Neural cell (in vitro differentiated cells): Measurements from ENCODE around the gene RIMS1.

Experiments
- EP300 ChIP-seq: fragments of 450-650 bp; conservative IDR thresholded peaks from 2 replicates; pipeline ENCODE4 v1.6.1; 2014; ENCODE audit warnings: antibody characterized with exemption, mild to moderate bottlenecking, moderate library complexity; ENCODE audit not compliant: poor library complexity, severe bottlenecking
- EZH2 ChIP-seq: fragments of 200-600, 300-800 bp; shearing (Covaris generic), sonication (generic); IDR thresholded peaks from 2 replicates; pipeline ENCODE4 v1.6.1; 2014; ENCODE audit warnings: antibody characterized with exemption, low read length, borderline replicate concordance, mild to moderate bottlenecking; ENCODE audit not compliant: insufficient read depth, poor library complexity, severe bottlenecking
- MXI1 ChIP-seq: fragments of 450-650 bp; conservative IDR thresholded peaks from 2 replicates; pipeline ENCODE4 v1.6.1; 2014; ENCODE audit warnings: antibody characterized with exemption, mild to moderate bottlenecking; ENCODE audit not compliant: poor library complexity, severe bottlenecking
- POLR2AphosphoS5 ChIP-seq: IDR thresholded peaks from 2 replicates; pipeline ENCODE4 v1.6.1; 2012
- RAD21 ChIP-seq: fragments of 450-650 bp; conservative IDR thresholded peaks from 2 replicates; pipeline ENCODE4 v1.6.1; 2014; ENCODE audit warnings: antibody characterized with exemption, mild to moderate bottlenecking, moderate library complexity
- SMC3 ChIP-seq: fragments of 450-650 bp; conservative IDR thresholded peaks from 2 replicates; pipeline ENCODE4 v1.6.1; 2014; ENCODE audit warnings: antibody characterized with exemption, mild to moderate bottlenecking, moderate library complexity; ENCODE audit not compliant: poor library complexity
- TAF1 ChIP-seq: IDR thresholded peaks from 2 replicates; pipeline ENCODE4 v1.6.1; 2012; ENCODE audit warnings: low read depth
- TF ChIP-seq, protein P1 (sequence below): fragments of 450-650 bp; IDR thresholded peaks from 2 replicates; pipeline ENCODE4 v1.5.1; 2014; ENCODE audit warnings: antibody characterized with exemption, mild to moderate bottlenecking, moderate library complexity; ENCODE audit not compliant: poor library complexity, severe bottlenecking
- TF ChIP-seq, protein P2 (sequence below): IDR thresholded peaks from 2 replicates; pipeline ENCODE4 v1.6.1; 2012; ENCODE audit warnings: borderline replicate concordance

DNA sequence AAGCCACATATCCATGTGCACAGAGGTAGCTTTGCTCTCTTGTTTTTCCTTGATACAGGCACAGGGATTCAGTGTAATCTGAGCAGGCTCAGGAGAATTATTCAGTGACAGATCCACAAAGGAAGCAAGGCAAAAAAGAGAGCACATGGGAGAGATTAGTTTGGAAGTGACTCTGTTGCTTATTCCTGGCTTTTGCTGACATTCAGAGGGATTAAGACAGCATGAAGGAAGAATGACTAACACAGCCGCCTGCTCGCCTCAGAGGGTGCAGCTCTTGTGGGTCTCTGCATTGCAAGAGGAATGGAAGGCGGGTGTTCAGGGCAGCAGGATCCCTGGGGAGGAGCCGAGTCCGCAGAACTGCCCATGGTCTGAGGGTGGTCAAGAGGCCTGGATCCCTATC is 532.1 kb downstream of the RIMS1 start:
- TF ChIP-seq, protein P1, sequence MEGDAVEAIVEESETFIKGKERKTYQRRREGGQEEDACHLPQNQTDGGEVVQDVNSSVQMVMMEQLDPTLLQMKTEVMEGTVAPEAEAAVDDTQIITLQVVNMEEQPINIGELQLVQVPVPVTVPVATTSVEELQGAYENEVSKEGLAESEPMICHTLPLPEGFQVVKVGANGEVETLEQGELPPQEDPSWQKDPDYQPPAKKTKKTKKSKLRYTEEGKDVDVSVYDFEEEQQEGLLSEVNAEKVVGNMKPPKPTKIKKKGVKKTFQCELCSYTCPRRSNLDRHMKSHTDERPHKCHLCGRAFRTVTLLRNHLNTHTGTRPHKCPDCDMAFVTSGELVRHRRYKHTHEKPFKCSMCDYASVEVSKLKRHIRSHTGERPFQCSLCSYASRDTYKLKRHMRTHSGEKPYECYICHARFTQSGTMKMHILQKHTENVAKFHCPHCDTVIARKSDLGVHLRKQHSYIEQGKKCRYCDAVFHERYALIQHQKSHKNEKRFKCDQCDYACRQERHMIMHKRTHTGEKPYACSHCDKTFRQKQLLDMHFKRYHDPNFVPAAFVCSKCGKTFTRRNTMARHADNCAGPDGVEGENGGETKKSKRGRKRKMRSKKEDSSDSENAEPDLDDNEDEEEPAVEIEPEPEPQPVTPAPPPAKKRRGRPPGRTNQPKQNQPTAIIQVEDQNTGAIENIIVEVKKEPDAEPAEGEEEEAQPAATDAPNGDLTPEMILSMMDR: no peak
- TF ChIP-seq EZH2 (no peak), POLR2AphosphoS5 (peak; percentile 8), SMC3 (no peak), MXI1 (no peak), EP300 (no peak), RAD21 (no peak), TAF1 (no peak)
- TF ChIP-seq, protein P2, sequence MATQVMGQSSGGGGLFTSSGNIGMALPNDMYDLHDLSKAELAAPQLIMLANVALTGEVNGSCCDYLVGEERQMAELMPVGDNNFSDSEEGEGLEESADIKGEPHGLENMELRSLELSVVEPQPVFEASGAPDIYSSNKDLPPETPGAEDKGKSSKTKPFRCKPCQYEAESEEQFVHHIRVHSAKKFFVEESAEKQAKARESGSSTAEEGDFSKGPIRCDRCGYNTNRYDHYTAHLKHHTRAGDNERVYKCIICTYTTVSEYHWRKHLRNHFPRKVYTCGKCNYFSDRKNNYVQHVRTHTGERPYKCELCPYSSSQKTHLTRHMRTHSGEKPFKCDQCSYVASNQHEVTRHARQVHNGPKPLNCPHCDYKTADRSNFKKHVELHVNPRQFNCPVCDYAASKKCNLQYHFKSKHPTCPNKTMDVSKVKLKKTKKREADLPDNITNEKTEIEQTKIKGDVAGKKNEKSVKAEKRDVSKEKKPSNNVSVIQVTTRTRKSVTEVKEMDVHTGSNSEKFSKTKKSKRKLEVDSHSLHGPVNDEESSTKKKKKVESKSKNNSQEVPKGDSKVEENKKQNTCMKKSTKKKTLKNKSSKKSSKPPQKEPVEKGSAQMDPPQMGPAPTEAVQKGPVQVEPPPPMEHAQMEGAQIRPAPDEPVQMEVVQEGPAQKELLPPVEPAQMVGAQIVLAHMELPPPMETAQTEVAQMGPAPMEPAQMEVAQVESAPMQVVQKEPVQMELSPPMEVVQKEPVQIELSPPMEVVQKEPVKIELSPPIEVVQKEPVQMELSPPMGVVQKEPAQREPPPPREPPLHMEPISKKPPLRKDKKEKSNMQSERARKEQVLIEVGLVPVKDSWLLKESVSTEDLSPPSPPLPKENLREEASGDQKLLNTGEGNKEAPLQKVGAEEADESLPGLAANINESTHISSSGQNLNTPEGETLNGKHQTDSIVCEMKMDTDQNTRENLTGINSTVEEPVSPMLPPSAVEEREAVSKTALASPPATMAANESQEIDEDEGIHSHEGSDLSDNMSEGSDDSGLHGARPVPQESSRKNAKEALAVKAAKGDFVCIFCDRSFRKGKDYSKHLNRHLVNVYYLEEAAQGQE: peak; percentile 81
